NCI-H2196 treated with DMSO at 0.1 percent for 48 hours (cell line): ENCODE data around the gene TNFRSF8.

Experiments used
- DNase-seq: peaks from one replicate; lab custom pipeline; 2025; ENCODE audit not compliant: unreplicated experiment; lab: John Stamatoyannopoulos, UW

Gene TNFRSF8

DNA sequence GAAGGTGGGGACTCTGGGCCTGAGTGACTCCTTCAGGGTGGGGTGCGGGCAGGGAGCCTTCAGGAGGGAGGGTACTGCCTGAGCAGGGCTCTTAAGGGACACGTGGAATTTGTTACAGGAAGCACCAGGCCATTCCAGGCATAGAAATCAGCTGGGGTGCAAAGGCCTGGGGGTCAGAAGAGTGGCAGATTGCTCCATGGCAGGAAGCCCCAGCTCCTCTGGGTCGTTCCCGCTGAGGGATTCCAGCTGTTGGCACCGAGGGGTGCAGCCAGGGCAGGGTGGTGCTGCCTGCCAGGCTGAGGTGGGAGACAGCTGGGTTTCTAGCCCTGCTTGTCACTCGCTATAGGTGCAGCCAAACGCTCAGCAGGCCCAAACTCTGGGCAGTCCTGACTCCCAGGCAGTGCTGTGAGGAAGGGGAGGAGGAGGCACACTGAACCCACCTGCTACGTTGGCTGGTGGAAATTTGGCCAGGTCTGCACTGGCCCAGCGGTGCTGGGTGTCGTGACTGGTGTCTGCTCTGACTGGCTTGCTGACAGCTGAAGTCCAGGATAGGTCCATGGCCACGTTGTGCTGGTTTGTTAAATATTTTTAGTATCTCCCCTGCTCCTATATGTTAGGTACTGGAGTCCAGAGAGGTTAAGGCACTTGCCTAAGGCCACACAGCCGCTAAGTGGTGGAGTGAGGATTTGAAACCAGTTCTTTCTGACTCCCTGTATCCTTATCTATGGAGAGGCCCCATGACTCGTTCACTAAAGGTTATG is 123.0 kb downstream of the TNFRSF8 start:
- DNase-seq = no peak

DNA sequence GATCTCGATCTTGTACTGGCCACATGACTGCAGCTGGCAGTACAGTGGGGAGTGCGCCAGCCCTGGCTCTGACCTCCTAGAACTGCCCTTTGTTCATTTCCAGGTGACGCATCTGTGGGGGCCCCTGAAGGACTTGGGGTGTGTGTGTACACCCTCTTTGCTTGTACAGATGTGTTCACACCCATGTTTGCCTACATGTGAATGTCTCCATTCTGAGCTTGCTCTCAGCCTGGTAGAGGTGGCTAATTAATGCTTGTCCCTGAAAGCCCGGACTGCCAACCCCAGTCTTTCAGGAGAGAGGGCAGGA is 123.5 kb downstream of the TNFRSF8 start:
- DNase-seq = no peak

DNA sequence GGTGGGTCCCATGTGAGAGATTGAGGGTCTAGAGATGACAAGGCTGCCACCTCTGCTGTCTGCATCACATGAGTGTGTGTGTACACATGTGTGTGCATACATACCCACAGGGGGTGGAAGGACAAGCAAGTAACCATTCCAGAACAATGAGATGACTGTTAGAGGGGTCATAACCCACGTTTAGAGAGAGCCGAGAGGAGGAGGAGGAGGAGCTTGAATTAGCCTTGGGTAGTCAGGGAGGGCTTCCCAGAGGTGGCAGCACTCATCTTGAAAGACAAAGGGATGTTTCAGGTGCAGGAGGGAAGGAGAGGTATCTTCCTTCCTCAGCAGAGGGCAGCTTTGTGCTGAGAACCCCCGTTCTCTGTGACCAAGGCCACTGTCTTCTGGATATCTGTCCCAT is 125.0 kb downstream of the TNFRSF8 start:
- DNase-seq = no peak

DNA sequence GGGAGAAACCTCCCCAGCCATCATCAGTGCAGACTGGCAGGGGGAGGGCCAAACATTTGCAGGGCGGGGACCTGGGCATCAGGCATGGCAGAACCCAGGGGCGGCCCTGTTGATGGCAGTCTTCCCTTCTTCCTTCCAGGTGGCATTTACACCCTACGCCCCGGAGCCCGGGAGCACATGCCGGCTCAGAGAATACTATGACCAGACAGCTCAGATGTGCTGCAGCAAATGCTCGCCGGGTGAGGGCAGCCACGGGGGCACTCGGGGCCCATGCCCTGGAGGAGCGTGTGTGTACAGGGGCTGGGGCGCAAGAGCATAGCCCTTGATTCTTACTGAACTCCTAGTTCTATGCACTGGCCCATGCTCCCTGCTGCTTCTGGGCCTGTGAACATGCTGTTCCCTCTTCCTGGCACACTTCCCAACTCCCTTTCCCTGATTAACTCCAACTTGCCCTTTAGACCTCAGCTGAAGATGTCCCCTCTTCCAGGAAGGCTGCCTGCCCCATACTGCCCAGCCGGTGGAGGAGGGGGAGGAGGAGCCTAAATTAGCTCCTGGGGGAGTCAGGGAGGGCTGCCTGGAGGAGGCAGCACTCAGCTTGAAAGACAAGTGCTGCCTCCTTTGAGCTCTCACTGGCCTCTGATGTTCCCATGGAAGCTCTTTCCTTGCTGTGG is 125.7 kb downstream of the TNFRSF8 start:
- no peak for DNase-seq

DNA sequence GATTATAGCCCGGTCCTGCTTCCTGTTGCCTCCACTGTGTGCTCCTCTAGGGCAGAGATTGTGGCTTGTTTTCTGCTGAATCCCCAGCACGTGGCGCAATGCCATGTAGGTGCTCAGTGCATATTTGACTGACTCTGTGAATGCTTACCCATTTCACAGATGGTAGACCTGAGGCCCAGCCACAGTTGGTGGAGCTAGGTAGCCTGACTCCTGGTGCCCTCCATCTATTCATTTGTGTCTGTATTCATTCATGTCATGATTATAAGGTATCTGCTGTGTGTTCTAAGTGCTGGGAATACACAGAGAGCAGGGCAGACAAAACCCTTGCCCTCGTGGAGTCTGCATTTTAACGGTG is 126.2 kb downstream of the TNFRSF8 start:
- DNase-seq = no peak

DNA sequence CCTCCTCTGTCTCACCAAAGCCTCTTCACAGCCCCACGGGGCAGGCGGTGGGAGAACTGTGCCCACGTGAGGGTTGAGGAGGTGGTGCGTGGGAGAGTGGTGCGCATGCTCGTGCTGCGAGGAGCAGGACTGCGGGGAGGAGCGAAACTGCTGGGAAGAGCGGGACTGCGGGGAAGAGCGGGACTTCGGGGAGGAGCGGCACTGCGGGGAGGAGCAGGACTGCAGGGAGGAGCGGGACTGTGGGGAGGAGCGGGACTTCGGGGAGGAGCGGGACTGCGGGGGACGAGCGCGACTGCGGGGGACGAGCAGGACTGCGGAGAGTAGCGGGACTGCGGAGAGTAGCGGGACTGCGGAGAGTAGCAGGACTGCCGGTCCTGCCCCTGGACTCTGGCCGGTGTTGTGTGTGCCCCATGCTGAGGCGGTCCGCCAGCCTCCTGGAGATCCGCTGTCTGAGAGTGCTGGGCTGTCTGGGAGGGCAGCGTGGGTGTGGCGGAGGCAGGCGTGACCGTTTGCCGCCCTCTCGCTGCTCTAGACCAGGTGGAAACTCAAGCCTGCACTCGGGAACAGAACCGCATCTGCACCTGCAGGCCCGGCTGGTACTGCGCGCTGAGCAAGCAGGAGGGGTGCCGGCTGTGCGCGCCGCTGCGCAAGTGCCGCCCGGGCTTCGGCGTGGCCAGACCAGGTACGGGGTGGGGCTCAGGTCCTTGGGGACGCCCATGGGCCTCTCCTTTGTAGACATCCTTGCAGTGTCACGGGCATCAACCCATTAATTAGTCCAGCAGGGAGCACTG is 128.3 kb downstream of the TNFRSF8 start:
- no peak for DNase-seq
